Kidney (tissue), 14 donors: Measurements from ENCODE around the gene DCTN2. TPM values are rescaled to one million over a fixed set of nuclear protein-coding genes. Genes with fewer than 3 reads are reported as not detected.
"Not testable (repeated sequence)": the region's sequence is repeated elsewhere in the genome, so short reads cannot be mapped to it uniquely, and the experiment has no call there.

Source experiments
- DNase-seq, 5 donors: peaks; one replicate each; pipeline ENCODE4 v3.0.0-alpha.2; 2013 to 2020
- FAIRE-seq: peaks from 2 replicates; lab custom pipeline; 2012; peaks lifted over from hg19 to GRCh38; lab: Jason Lieb, UNC
- H3K27ac ChIP-seq, 2 donors: one replicate each; pipeline ENCODE4 v1.7.0; 2013; ENCODE audit warnings: low read depth in 2 of 2, low read length in 2 of 2, inconsistent platforms in 1 of 2
- H3K27me3 ChIP-seq: one replicate; pipeline ENCODE4 v1.7.1; 2013; ENCODE audit warnings: low read length, inconsistent platforms; ENCODE audit not compliant: control insufficient read depth, insufficient read depth
- H3K36me3 ChIP-seq, 3 donors: one replicate each; pipeline versions ENCODE4 v1.7.0 to v1.7.1; 2013; ENCODE audit warnings: low read length in 3 of 3, control low read depth in 1 of 3, inconsistent platforms in 1 of 3; ENCODE audit not compliant: insufficient read depth in 3 of 3, control insufficient read depth in 2 of 3
- H3K4me1 ChIP-seq, 3 donors: one replicate each; pipeline versions ENCODE4 v1.7.0 to v1.7.1; 2013; ENCODE audit warnings: low read length in 3 of 3, inconsistent platforms in 1 of 3, low read depth in 1 of 3; ENCODE audit not compliant: control insufficient read depth in 2 of 3, insufficient read depth in 2 of 3
- H3K4me3 ChIP-seq, 3 donors: one replicate each; pipeline versions ENCODE4 v1.7.0 to v1.8.1; 2013; ENCODE audit warnings: low read length in 3 of 3, control low read depth in 1 of 3, inconsistent platforms in 1 of 3
- H3K9ac ChIP-seq, 3 donors: one replicate each; pipeline versions ENCODE4 v1.7.0 to v1.7.1; 2013; ENCODE audit warnings: low read length in 3 of 3, control low read depth in 1 of 3, inconsistent platforms in 1 of 3
- H3K9me3 ChIP-seq, 3 donors: one replicate each; pipeline versions ENCODE4 v1.7.0 to v1.7.1; 2013; ENCODE audit warnings: low read length in 3 of 3, control low read depth in 1 of 3, inconsistent platforms in 1 of 3; ENCODE audit not compliant: control insufficient read depth in 2 of 3, insufficient read depth in 1 of 3
- intact Hi-C: fragments of 100-400 bp; cut with DNase I; formaldehyde crosslinking; loops from one replicate; pipeline ENCODE4 v1.11.1; 2022
- polyA plus RNA-seq: library from polyadenylated mRNA; stranded (reverse); fragments of 350-450 nt; fragmentation: Illumina TruSeq; extraction: RNeasy Lipid Tissue Mini Kit (QIAGEN cat#74804); gene quantifications from one replicate; pipeline ENCODE4 v1.2.3, GENCODE V29; 2014; ENCODE audit warnings: low read depth, low replicate concordance; ENCODE audit not compliant: insufficient read depth
- total RNA-seq: library from RNA; stranded (reverse); fragmentation: NEBNext Ultra II Directional; extraction: Animal tissue kit (Norgen Biotek cat#: 25700); gene quantifications from one replicate; pipeline ENCODE4 v1.2.1, GENCODE V29; 2021
- TF ChIP-seq, protein P1 (sequence below): IDR thresholded peaks from 3 replicates; pipeline ENCODE4 v1.5.1; 2012; ENCODE audit warnings: mild to moderate bottlenecking, moderate library complexity, borderline replicate concordance; ENCODE audit not compliant: insufficient read depth; ENCODE audit errors: extremely low read depth
- donor health status: control.
- donor health status: control.
- donor health status: control.
- donor health status: control.
- donor health status: control.
- donor health status: DM: yes; HTN: yes; CAD: no.
- donor health status: Normal renal cell carcinoma (clear cell type).

Gene DCTN2
- total and polyA plus RNA-seq, 2 donors from 2014 or later, result 110 to 133 TPM

DNA sequence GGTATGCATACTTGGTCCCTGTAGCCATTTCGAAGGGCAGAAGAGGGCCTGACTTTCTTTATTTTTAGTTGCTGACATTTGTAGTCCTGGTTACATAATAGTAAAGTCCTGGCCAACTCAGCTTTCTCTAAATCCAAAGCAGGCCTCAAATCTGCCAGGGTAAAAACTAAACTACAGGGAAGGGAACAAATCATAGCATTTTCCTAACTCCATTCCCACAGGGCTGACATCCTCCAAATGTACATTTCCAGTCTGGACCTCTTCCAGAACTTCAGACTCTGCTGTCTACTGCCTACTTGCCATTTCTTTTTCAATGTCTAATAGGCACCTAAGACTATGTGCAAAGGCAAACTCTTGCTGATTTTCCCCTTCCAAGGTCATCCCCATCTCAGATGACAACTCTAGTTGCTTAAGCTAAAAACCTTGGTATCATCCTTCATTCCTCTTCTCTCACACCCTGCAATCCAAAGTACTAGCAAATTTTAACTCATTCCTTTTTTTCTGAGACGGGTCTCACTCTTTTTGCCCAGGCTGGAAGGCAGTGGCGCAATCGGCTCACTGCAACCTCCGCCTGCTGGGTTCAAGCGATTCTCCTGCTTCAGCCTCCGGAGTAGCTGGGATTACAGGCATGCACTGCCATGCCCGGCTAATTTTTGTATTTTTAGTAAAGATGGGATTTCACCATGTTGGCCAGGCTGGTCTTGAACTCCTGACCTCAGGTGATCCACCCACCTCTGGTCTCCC, 28.6 kb downstream of the DCTN2 start:
- intact Hi-C loops, result no loop called here
- no peak for FAIRE-seq
- H3K9ac ChIP-seq, result peak overlapping the region in 2 of 3 donors; percentile 72 to 95
- peak overlapping the region; percentile 98 to 99 for H3K27ac ChIP-seq
- peaks cover 7 to 24% (median 20%) of the 10 kb centered on the region in 3 donors for H3K4me1 ChIP-seq
- no peaks in the 10 kb centered on the region for H3K27me3 ChIP-seq
- DNase-seq, result no peak
- H3K4me3 ChIP-seq, result peak overlapping the region in 2 of 3 donors; percentile 91 to 99
- H3K36me3 ChIP-seq, result peaks cover 11 to 37% (median 32%) of the 10 kb centered on the region in 3 donors
- H3K9me3 ChIP-seq, result no peaks in the 10 kb centered on the region
- TF ChIP-seq, protein P1, sequence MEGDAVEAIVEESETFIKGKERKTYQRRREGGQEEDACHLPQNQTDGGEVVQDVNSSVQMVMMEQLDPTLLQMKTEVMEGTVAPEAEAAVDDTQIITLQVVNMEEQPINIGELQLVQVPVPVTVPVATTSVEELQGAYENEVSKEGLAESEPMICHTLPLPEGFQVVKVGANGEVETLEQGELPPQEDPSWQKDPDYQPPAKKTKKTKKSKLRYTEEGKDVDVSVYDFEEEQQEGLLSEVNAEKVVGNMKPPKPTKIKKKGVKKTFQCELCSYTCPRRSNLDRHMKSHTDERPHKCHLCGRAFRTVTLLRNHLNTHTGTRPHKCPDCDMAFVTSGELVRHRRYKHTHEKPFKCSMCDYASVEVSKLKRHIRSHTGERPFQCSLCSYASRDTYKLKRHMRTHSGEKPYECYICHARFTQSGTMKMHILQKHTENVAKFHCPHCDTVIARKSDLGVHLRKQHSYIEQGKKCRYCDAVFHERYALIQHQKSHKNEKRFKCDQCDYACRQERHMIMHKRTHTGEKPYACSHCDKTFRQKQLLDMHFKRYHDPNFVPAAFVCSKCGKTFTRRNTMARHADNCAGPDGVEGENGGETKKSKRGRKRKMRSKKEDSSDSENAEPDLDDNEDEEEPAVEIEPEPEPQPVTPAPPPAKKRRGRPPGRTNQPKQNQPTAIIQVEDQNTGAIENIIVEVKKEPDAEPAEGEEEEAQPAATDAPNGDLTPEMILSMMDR, result no peak

DNA sequence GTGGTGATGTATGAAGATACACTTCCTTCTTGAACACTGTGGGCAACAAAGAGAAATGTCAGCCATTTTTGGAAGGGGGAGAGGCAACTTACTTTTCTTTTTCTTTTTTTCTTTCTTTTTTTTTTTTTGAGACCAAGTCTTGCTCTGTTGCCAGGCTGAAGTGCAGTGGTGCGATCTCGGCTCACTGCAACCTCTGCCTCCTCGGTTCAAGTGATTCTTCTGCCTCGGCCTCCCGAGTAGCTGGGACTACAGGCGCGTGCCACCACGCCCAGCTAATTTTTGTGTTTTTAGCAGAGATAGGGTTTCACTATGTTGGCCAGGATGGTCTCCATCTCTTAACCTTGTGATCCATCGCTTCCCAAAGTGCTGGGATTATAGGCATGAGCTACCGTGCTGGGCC, 29.3 kb downstream of the DCTN2 start:
- DNase-seq, H3K9me3 ChIP-seq, intact Hi-C loops, FAIRE-seq, H3K27me3 ChIP-seq: not testable (repeated sequence)
- Histone ChIP-seq H3K4me3 (peak overlapping the region in 2 of 3 donors; percentile 91 to 99), H3K27ac (peak overlapping the region; percentile 73 to 99), H3K9ac (peak overlapping the region in 2 of 3 donors; percentile 72 to 95), H3K36me3 (peaks cover 13 to 43% (median 35%) of the 10 kb centered on the region in 3 donors), H3K4me1 (peaks cover 7 to 24% (median 20%) of the 10 kb centered on the region in 3 donors)

DNA sequence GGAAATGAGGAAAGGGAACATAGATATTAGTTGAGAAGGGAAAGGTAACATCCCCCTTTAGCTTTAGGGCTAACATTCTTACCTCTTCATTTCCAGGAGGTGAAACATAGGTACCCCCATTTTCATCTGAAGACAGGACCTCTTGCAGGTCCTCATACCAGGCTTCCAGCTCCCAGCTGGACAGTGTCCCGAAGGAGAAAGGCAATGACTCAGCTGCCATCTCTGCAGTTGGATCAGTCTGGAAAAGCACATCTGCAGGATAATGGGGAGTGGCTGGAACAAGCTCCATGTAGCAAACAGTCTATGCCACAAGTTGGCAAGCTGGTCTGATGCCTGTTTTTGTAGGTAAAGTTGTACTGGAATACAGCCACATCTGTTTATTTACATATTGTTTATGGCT, 29.8 kb downstream of the DCTN2 start:
- no peak for FAIRE-seq
- DNase-seq, result no peak
- intact Hi-C loops, result no loop called here
- Histone ChIP-seq H3K36me3 (peaks cover 13 to 49% (median 40%) of the 10 kb centered on the region in 3 donors), H3K9me3 (no peaks in the 10 kb centered on the region), H3K27ac (no peak overlapping the region), H3K4me3 (peak overlapping the region in 1 of 3 donors; percentile 11), H3K9ac (no peak overlapping the region), H3K4me1 (peaks cover 7 to 23% (median 20%) of the 10 kb centered on the region in 3 donors), H3K27me3 (no peaks in the 10 kb centered on the region)
- TF ChIP-seq, protein P1, result no peak

DNA sequence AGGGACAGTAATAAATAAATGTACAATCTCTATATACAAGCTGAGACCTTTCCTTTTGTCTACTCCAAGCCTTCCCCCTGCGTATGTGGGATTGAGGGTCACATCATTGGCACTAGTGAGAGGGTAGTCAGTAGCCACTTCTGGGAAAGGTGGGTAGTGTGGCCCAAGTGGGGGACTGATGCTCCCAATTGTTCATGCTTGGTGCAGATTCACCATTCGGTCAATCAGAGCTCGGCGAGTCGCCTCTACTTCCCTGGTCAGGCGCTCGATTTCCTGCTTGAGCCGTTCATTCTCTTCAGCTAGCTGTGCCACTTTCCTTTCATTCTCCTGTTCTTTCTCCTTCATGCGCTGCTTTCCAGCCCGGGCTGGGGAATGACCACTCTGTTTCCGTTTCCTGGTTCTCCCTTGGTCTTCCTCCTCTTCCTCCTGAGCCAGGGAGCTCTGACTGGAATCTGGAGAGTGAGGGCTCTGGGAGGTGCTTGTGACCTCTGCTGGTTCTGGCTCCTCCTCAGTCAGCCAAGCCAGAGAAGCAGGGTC, 30.3 kb downstream of the DCTN2 start:
- Histone ChIP-seq H3K27ac (no peak overlapping the region), H3K9ac (no peak overlapping the region), H3K27me3 (no peaks in the 10 kb centered on the region), H3K4me3 (peak overlapping the region in 1 of 3 donors; percentile 11), H3K4me1 (peaks cover 4 to 19% (median 15%) of the 10 kb centered on the region in 3 donors), H3K9me3 (no peaks in the 10 kb centered on the region), H3K36me3 (peaks cover 17 to 54% (median 45%) of the 10 kb centered on the region in 3 donors)
- intact Hi-C loops, result no loop called here
- DNase-seq, result no peak
- FAIRE-seq, result no peak
- TF ChIP-seq, protein P1, result no peak
